NB4 (cell line): ENCODE data around the gene ANKLE1.

Experiments used
- CTCF ChIP-seq: IDR thresholded peaks from one replicate; pipeline ENCODE4 v1.5.1; 2012; ENCODE audit warnings: low read depth, low read length
- MAX ChIP-seq: IDR thresholded peaks from 2 replicates; pipeline ENCODE4 v1.6.1; 2011; ENCODE audit warnings: low read depth, low read length

GRCh38 chr19:17236811-17237543, 44.7 kb upstream of the ANKLE1 start:
- TF ChIP-seq CTCF = no peak
- no peak for TF ChIP-seq MAX
